Measurements from ENCODE around the gene MRPL11. TPM values are rescaled to one million over a fixed set of nuclear protein-coding genes. Genes with fewer than 3 reads are reported as not detected.

MRPL11 gene
- polyA plus RNA-seq, 1 experiment, result 54.5 TPM

GRCh38 chr11:66414120-66414934, 24.3 kb downstream of the MRPL11 start:
- POLR2A ChIA-PET, result no interaction called here
- TF ChIP-seq CTCF (IDR thresholded peaks at IDR 0.05; ENCODE audit: insufficient read depth, low read depth, low read length), result no peak
- H3K4me3 ChIP-seq (ENCODE audit: low read depth, low read length), result no peak overlapping the region
- CTCF ChIA-PET, result interaction anchor here (1.0 to 2.2 kb wide), 7 partner anchors 13 to 248 kb away, joined by 3 to 8 read pairs (median 5); no protein-coding TSS in a partner anchor
- H3K36me3 ChIP-seq (ENCODE audit: control insufficient read depth, insufficient read depth, low read length), result no peaks in the 10 kb centered on the region
- no peak for DNase-seq (ENCODE audit: low read depth)
- H3K27me3 ChIP-seq (ENCODE audit: control insufficient read depth, insufficient read depth, low read length), result no peaks in the 10 kb centered on the region

GRCh38 chr11:66413167-66413566, 25.5 kb downstream of the MRPL11 start:
- TF ChIP-seq CTCF (IDR thresholded peaks at IDR 0.05; ENCODE audit: insufficient read depth, low read depth, low read length), result no peak
- Histone ChIP-seq H3K36me3 (ENCODE audit: control insufficient read depth, insufficient read depth, low read length) (no peaks in the 10 kb centered on the region), H3K27me3 (ENCODE audit: control insufficient read depth, insufficient read depth, low read length) (no peaks in the 10 kb centered on the region), H3K4me3 (ENCODE audit: low read depth, low read length) (no peak overlapping the region)
- DNase-seq (ENCODE audit: low read depth), result no peak
- ChIA-PET CTCF (interaction anchor here (15.9 kb wide), 1 partner anchor 13 kb away, joined by 400 read pairs; the partner anchor contains the start of gene NPAS4), POLR2A (no interaction called here)

- Histone ChIP-seq H3K27me3 (ENCODE audit: control insufficient read depth, insufficient read depth, low read length) (peaks cover 3% of the 10 kb centered on the region), H3K4me3 (ENCODE audit: low read depth, low read length) (no peak overlapping the region), H3K36me3 (ENCODE audit: control insufficient read depth, insufficient read depth, low read length) (no peaks in the 10 kb centered on the region)
- ChIA-PET CTCF (interaction anchor here (0.9 to 15.9 kb wide), 3 partner anchors 14 to 267 kb away, joined by 3 to 400 read pairs (median 4); partner anchors contain the start of genes MRPL11 and NPAS4), POLR2A (no interaction called here)
- DNase-seq (ENCODE audit: low read depth), result no peak
- TF ChIP-seq CTCF (IDR thresholded peaks at IDR 0.05; ENCODE audit: insufficient read depth, low read depth, low read length), result no peak
Measured at GRCh38 chr11:66412110-66412509, 26.5 kb downstream of the MRPL11 start.

GRCh38 chr11:66411323-66411722, 27.3 kb downstream of the MRPL11 start:
- H3K4me3 ChIP-seq (ENCODE audit: low read depth, low read length), result no peak overlapping the region
- DNase-seq (ENCODE audit: low read depth), result no peak
- ChIA-PET CTCF (interaction anchor here (1.3 to 15.9 kb wide), 3 partner anchors 15 to 268 kb away, joined by 4 to 400 read pairs (median 38); partner anchors contain the start of genes MRPL11 and NPAS4), POLR2A (interaction anchor here (0.5 kb wide), 1 partner anchor 97 kb away, joined by 4 read pairs; no protein-coding TSS in a partner anchor)
- TF ChIP-seq CTCF (IDR thresholded peaks at IDR 0.05; ENCODE audit: insufficient read depth, low read depth, low read length), result no peak
- peaks cover 4% of the 10 kb centered on the region for H3K27me3 ChIP-seq (ENCODE audit: control insufficient read depth, insufficient read depth, low read length)
- no peaks in the 10 kb centered on the region for H3K36me3 ChIP-seq (ENCODE audit: control insufficient read depth, insufficient read depth, low read length)

GRCh38 chr11:66410191-66410590, 28.5 kb downstream of the MRPL11 start:
- TF ChIP-seq CTCF (IDR thresholded peaks at IDR 0.05; ENCODE audit: insufficient read depth, low read depth, low read length), result no peak
- DNase-seq (ENCODE audit: low read depth), result no peak
- peaks cover 8% of the 10 kb centered on the region for H3K27me3 ChIP-seq (ENCODE audit: control insufficient read depth, insufficient read depth, low read length)
- no peak overlapping the region for H3K4me3 ChIP-seq (ENCODE audit: low read depth, low read length)
- ChIA-PET POLR2A (no interaction called here), CTCF (interaction anchor here (1.0 to 15.9 kb wide), 6 partner anchors 16 to 268 kb away, joined by 3 to 400 read pairs (median 17); partner anchors contain the start of genes MRPL11, NPAS4 and RBM4B)
- H3K36me3 ChIP-seq (ENCODE audit: control insufficient read depth, insufficient read depth, low read length), result no peaks in the 10 kb centered on the region

Measured in BJ (cell line).